ENCODE measurements around the gene MS4A1.
"Not testable (repeated sequence)": the region's sequence is repeated elsewhere in the genome, so short reads cannot be mapped to it uniquely, and the experiment has no call there.

MS4A1 gene

DNA sequence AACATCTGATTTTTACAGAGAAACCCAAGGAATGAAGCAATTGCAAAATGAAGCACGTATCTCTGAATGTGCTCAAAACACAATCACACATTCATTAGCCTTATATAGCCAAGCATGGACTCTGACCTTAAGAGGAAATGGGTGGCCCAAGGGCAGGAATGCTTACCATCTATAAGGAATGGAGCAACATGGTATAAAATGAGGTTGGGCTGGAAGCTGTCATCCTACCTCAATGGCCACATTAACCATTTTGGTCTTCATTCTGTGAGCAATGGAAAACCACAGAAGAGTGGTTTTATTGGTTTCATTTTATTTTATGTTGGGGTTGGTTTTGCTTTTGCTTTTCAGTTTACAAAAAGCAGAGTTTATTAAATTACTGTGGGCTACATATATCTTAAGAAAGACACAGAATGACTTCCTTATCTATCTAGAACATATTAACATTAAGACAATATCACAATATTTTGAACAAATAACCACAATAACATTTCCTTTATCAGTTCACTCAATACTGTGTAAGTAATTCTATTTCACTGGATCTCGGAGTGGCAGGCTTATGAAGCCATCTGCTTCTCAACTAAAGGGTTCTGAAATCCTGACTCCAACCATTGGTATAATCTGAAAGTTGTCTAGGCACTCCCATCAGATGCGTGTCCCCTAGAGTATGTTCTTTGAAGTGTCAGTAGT is 48.7 kb downstream of the MS4A1 start:
- DNase-seq, result no peak

DNA sequence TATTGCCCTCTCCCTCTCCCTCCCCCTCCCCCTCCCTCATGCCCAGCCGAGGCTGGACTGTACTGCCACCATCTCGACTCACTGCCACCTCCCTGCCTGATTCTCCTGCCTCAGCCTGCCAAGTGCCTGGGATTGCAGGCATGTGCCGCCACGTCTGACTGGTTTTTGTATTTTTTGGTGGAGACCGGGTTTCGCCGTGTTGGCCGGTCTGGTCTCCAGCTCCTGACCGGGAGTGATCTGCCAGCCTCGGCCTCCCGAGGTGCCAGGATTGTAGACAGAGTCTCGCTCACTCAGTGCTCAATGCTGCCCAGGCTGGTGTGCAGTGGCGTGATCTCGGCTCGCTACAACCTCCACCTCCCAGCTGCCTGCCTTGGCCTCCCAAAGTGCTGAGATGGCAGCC is 54.0 kb downstream of the MS4A1 start:
- DNase-seq, result not testable (repeated sequence)

DNA sequence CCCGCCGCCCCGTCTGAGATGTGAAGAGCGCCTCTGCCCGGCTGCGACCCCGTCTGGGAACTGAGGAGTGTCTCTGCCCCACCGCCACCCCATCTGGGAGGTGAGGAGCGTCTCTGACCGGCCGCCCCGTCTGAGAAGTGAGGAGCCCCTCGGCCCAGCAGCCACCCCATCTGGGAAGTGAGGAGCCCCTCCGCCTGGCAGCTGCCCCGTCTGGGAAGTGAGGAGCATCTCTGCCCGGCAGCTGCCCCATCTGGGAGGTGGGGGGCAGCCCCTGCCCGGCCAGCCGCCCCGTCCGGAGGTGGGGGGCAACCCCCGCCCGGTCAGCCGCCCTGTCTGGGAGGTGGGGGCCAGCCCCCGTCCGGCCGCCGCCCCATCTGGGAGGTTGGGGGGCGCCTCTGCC is 54.6 kb downstream of the MS4A1 start:
- DNase-seq, result not testable (repeated sequence)

DNA sequence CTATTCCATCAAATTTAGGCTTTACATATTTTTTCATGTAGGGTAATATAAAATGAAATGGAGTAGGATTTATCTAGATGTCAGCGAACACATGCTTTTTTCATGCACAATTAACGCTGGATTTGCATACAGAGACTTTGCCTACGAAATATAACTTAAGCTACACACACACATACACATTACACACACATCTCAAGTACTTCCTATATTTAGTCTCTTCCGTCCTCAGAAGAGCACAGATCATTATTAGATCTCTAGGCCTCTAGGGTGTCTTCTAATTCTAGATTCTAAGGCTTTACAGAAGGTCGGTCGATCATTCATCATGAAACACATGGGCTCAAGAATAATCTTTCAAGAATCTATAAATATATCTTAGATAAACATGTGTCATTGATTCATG is 55.7 kb downstream of the MS4A1 start:
- DNase-seq, result no peak

DNA sequence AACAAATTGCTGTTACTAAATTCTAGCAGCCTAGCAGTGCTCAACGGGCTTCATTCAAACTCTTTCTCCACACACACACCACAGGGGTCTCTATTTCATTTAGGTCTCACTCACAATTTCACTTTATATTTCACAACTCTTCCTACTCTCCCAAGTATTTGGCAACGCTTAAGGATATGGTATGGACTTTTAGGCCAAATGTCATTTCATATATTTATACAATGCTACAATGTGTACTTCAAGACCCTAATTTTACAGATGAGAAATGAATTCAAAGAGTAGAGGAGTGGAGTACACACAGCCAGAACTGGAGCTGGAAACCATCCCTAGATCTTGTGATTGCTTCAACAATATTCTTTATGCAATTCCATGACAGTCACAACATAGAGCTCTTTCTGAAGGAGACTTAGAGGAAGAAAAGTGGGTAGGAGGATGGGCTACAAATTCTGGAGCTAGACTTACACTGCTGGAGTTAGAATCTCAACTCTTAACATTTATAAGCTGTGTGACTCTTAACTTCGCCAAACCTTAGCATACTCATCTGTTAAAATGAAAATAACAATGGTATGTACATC is 57.1 kb downstream of the MS4A1 start:
- no peak for DNase-seq

DNA sequence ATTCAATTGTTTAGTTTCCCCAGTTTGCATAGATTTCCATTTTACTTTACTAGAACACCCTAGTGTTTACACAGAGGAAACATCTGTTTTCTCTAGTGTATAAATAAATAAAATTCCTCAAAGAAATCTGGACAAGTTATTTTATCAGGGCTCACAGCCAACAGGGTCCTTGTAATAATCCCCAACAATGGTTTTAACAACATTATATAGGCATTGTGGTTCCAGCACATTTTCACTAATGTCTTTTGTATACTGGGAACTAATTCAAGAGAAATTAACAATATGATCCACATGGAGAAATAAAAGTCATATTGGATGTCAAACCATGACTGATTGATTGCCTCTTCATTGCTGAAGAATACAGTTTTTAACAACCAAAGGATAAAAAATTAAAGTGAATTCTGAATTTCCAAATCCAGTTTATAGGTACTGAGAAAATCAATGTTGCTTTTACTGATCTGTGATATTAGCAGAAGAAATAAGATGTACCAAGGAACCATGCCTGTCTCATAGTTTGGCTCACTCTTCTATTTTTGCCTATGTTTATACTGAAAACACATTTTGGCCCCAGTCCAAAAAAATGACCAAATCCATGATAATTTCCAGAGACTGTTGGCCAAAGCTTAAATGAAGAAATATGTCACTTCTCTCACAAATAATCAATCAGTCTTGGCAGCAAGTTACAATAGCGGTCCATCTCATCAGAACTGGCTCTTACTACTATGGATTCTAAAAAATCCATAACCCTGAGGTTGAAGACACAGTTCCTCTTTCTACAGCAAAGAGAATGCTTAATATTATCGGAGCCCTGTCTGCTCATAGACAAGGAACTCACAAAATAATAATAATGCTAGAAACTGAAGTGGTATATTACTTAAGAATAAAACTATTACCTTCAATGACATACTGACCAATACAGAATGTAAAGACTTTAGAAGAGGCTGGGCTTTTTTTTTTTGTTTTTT is 58.1 kb downstream of the MS4A1 start:
- no peak for DNase-seq

DNA sequence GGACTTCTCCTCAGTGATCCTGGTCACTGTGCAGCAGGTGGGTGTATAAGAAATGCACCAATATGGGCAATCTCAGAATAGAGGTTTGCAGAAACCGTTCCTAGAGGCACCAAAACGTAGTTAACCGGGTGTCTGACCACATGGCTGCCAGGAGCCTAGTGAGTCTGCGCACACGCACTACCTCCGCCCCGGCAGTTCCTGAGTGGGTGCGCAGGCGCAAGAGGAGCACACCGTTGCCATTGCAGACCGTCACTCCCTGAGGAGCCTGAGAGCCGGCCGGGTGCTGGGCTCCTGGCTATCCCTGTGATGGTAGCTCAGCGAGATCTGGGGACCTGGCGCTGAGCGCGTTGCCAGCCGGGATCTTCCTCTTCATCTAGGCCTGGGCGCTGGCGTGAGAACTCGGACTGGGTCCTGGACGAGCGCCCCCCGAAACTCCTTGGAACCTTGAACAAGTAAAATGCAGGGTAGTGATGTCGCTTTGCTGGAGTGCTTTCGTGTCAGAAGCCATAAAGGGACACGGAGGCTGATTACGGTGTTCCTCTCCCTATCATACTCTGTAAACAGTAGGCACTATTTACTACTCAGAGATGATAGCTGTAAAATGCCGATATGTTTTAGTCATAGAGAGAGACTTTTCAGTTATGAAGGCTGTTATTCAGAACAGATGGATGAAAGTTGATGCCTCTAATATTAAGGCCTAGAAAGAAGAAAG is 59.7 kb downstream of the MS4A1 start, which contains the start of gene MS4A13:
Gene MS4A13 (plus strand): TSS at position 249 of the 712 bp plus-strand sequence. CDS start 2,692 bp downstream, outside the sequence.
- DNase-seq, result no peak
